ENCODE results near the gene NFATC3.

The NFATC3 gene

GRCh38 chr16:68276223-68276622 is 191.1 kb downstream of the NFATC3 start:
- no peak overlapping the region for H2AFZ ChIP-seq (ENCODE audit: low read length)
- H3K27me3 ChIP-seq (ENCODE audit: insufficient read depth, low read length): no peaks in the 10 kb centered on the region
- peak overlapping the region; percentile 61 for H3K9ac ChIP-seq (ENCODE audit: low read length)
- peaks cover 41% of the 10 kb centered on the region for H3K36me3 ChIP-seq (ENCODE audit: insufficient read depth, low read length)
- no peaks in the 10 kb centered on the region for H3K9me3 ChIP-seq (ENCODE audit: low read length)
- peaks cover 75% of the 10 kb centered on the region for H3K4me1 ChIP-seq (ENCODE audit: insufficient read depth, low read length, severe bottlenecking)
- H3K9me2 ChIP-seq (ENCODE audit: low read depth, low read length): no peaks in the 10 kb centered on the region
- no peaks in the 10 kb centered on the region for H4K20me1 ChIP-seq (ENCODE audit: insufficient read depth, low read length)
- H3K4me3 ChIP-seq (ENCODE audit: low read depth, low read length, poor library complexity, severe bottlenecking): peak overlapping the region; percentile 46
- peak overlapping the region; percentile 98 for H3K27ac ChIP-seq (ENCODE audit: low read depth, low read length, poor library complexity, severe bottlenecking)
- peaks cover 6% of the 10 kb centered on the region; the same call in 1 of the 2 replicates for H3F3A ChIP-seq (ENCODE audit: insufficient read depth, low read length)
- no peaks in the 10 kb centered on the region for H3K79me2 ChIP-seq (ENCODE audit: insufficient read depth, low read length)
- H3K4me2 ChIP-seq (ENCODE audit: low read length): peak overlapping the region; percentile 54
- no peak for TF ChIP-seq EZH2 (IDR thresholded peaks at IDR 0.05; ENCODE audit: borderline replicate concordance, low read length)
